SU-DHL-6 (cell line): ENCODE data around the gene COPS3.

Experiments
- H2AFZ ChIP-seq: fragments of 200-600 bp; sonication (generic); 2 replicates; pipeline ENCODE4 v1.6.1; 2014; ENCODE audit warnings: low read depth, mild to moderate bottlenecking, moderate library complexity, mixed read lengths, antibody characterized with exemption, low read length; ENCODE audit not compliant: severe bottlenecking
- H3F3A ChIP-seq: fragments of 200-600 bp; shearing (Covaris generic); 2 replicates; pipeline ENCODE4 v1.6.0; 2016; ENCODE audit warnings: antibody characterized with exemption, mild to moderate bottlenecking; ENCODE audit not compliant: insufficient read depth
- H3K27ac ChIP-seq: fragments of 200-600 bp; sonication (generic); 2 replicates; pipeline ENCODE4 v1.5.1; 2016; ENCODE audit warnings: low read depth, mild to moderate bottlenecking, low read length, moderate library complexity, mixed read lengths
- H3K27me3 ChIP-seq: fragments of 200-600 bp; sonication (generic), shearing (Covaris generic); 2 replicates; pipeline ENCODE4 v1.6.0; 2014; ENCODE audit warnings: mild to moderate bottlenecking, low read length
- H3K36me3 ChIP-seq: fragments of 200-600 bp; sonication (generic); 2 replicates; pipeline ENCODE4 v1.6.1; 2014; ENCODE audit warnings: mild to moderate bottlenecking, low read length, mixed read lengths
- H3K4me2 ChIP-seq: fragments of 300-600, 200-600 bp; shearing (Covaris generic), sonication (generic); 2 replicates; pipeline ENCODE4 v1.6.0; 2014; ENCODE audit warnings: low read length, low read depth, mild to moderate bottlenecking; ENCODE audit not compliant: poor library complexity, severe bottlenecking
- H3K4me3 ChIP-seq: fragments of 200-600 bp; sonication (generic); 2 replicates; pipeline ENCODE4 v1.5.1; 2014; ENCODE audit warnings: antibody characterized with exemption, low read length, mild to moderate bottlenecking, mixed read lengths; ENCODE audit not compliant: insufficient read depth, poor library complexity, severe bottlenecking
- H3K79me2 ChIP-seq: fragments of 200-600 bp; sonication (generic); 2 replicates; pipeline ENCODE4 v1.6.1; 2014; ENCODE audit warnings: mild to moderate bottlenecking, low read length, moderate library complexity; ENCODE audit not compliant: insufficient read depth
- H3K9ac ChIP-seq: fragments of 200-600 bp; sonication (generic); 2 replicates; pipeline ENCODE4 v1.7.0; 2014; ENCODE audit warnings: mild to moderate bottlenecking, low read length
- H3K9me2 ChIP-seq: fragments of 200-600 bp; sonication (generic); replicated peaks from 2 replicates; pipeline ENCODE4 v1.6.1; 2014; ENCODE audit warnings: low read length; ENCODE audit not compliant: insufficient read depth
- H3K9me3 ChIP-seq: fragments of 200-600 bp; sonication (generic); 2 replicates; pipeline ENCODE4 v1.6.1; 2014; ENCODE audit warnings: low read length, mixed read lengths; ENCODE audit not compliant: insufficient read depth
- H4K20me1 ChIP-seq: fragments of 200-600 bp; sonication (generic); 2 replicates; pipeline ENCODE4 v1.6.1; 2014; ENCODE audit warnings: low read depth, mild to moderate bottlenecking, antibody characterized with exemption, low read length, moderate library complexity, mixed read lengths
- CTCF ChIP-seq: fragments of 200-600 bp; sonication (generic); IDR thresholded peaks from one replicate; pipeline ENCODE4 v1.5.1; 2017; ENCODE audit warnings: antibody characterized with exemption, mild to moderate bottlenecking, low read length, moderate library complexity; ENCODE audit not compliant: insufficient read depth, poor library complexity, severe bottlenecking
- EZH2phosphoT487 ChIP-seq: fragments of 200-600 bp; sonication (generic), shearing (Covaris generic); conservative IDR thresholded peaks from 2 replicates; pipeline ENCODE4 v1.6.1; 2018; ENCODE audit warnings: mild to moderate bottlenecking, antibody characterized with exemption, low read length, moderate library complexity, mixed read lengths

Gene COPS3

GRCh38 chr17:17239832-17240231 is 41.2 kb downstream of the COPS3 start:
- Histone ChIP-seq H3K4me2 (no peak overlapping the region), H3K27me3 (no peaks in the 10 kb centered on the region), H3K4me3 (no peak overlapping the region), H2AFZ (no peak overlapping the region), H3K27ac (no peak overlapping the region), H4K20me1 (no peaks in the 10 kb centered on the region), H3K9me2 (no peaks in the 10 kb centered on the region), H3K79me2 (peaks cover 18% of the 10 kb centered on the region), H3K9ac (no peak overlapping the region), H3F3A (peaks cover 32% of the 10 kb centered on the region), H3K9me3 (no peaks in the 10 kb centered on the region), H3K36me3 (no peaks in the 10 kb centered on the region)
- no peak for TF ChIP-seq CTCF
- TF ChIP-seq EZH2phosphoT487: no peak

- H3K9ac ChIP-seq: peak within 1 kb of the TSS; percentile 92
- H3K36me3 ChIP-seq: no peaks in the 10 kb centered on the region
- no peaks in the 10 kb centered on the region for H3K27me3 ChIP-seq
- H3K4me2 ChIP-seq: peak within 1 kb of the TSS; percentile 86
- TF ChIP-seq EZH2phosphoT487 (no peak), CTCF (no peak)
- no peaks in the 10 kb centered on the region for H3K9me2 ChIP-seq
- H4K20me1 ChIP-seq: no peaks in the 10 kb centered on the region
- peak within 1 kb of the TSS; percentile 82 for H3K27ac ChIP-seq
- H3K9me3 ChIP-seq: no peaks in the 10 kb centered on the region
- peaks cover 19% of the 10 kb centered on the region for H3F3A ChIP-seq
- H2AFZ ChIP-seq: peak within 1 kb of the TSS; percentile 97
- H3K79me2 ChIP-seq: peaks cover 18% of the 10 kb centered on the region
- H3K4me3 ChIP-seq: peak within 1 kb of the TSS; percentile 96
Measured at GRCh38 chr17:17237026-17237799, 43.8 kb downstream of the COPS3 start, which contains the start of gene FLCN. Gene FLCN (minus strand): TSS chr17:17237168. CDS start chr17:17228137, 9,031 bp downstream.

DNA sequence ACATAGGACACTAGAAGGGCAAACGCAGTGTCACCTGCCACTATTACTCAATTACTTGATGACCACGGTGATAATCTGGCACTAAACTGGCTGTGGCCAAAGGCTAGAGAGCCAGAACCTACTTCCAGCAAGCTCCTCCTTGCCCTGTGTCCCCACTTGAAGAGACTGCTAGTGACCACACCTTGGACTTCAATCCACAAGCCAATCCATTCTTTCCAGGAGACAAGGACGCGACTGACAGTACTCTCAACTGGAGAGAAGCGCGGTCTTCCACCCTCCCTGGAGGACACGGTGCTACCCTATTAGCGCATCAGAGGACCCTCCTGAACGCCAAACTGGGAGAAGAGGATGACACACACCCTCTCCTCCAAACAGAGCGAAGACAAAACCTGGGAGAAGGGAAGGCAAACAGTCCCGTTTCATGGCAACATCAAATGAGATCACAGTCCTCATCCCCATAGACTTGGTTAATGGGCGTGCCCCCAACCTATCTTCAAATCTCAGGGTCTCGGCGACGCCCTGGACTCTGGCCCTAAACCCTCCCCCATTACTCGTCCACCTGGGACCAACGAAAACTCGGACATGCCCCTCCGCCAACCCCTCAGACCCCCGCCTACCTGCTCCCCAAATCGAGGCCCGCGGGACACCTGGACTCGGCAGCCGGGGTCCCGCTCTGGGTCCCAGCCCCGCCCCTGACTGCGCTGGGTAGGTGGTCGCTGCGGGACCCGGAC is 44.6 kb downstream of the COPS3 start:
- H3K36me3 ChIP-seq: no peaks in the 10 kb centered on the region
- H3K9me2 ChIP-seq: no peaks in the 10 kb centered on the region
- H3K9me3 ChIP-seq: no peaks in the 10 kb centered on the region
- TF ChIP-seq CTCF (no peak), EZH2phosphoT487 (no peak)
- peak overlapping the region; percentile 96 for H3K4me3 ChIP-seq
- peak overlapping the region; percentile 97 for H2AFZ ChIP-seq
- peak overlapping the region; percentile 92 for H3K9ac ChIP-seq
- H3K79me2 ChIP-seq: peaks cover 18% of the 10 kb centered on the region
- H3K27me3 ChIP-seq: no peaks in the 10 kb centered on the region
- peak overlapping the region; percentile 82; the same call in 1 of the 2 replicates for H3K27ac ChIP-seq
- no peaks in the 10 kb centered on the region for H4K20me1 ChIP-seq
- H3F3A ChIP-seq: peaks cover 19% of the 10 kb centered on the region
- H3K4me2 ChIP-seq: peak overlapping the region; percentile 86
